ENCODE data around the gene ACER1.
"Not testable (repeated sequence)": the region's sequence is repeated elsewhere in the genome, so short reads cannot be mapped to it uniquely, and the experiment has no call there.

ACER1 gene

GRCh38 chr19:6357174-6357573 is 23.8 kb upstream of the ACER1 start:
- H3K4me3 ChIP-seq (ENCODE audit: low read length), result no peak overlapping the region
- no peak for DNase-seq (ENCODE audit: low read depth)
- no peak for TF ChIP-seq CTCF (IDR thresholded peaks at IDR 0.05; ENCODE audit: insufficient read depth, low read depth, low read length, missing control alignments)

DNA sequence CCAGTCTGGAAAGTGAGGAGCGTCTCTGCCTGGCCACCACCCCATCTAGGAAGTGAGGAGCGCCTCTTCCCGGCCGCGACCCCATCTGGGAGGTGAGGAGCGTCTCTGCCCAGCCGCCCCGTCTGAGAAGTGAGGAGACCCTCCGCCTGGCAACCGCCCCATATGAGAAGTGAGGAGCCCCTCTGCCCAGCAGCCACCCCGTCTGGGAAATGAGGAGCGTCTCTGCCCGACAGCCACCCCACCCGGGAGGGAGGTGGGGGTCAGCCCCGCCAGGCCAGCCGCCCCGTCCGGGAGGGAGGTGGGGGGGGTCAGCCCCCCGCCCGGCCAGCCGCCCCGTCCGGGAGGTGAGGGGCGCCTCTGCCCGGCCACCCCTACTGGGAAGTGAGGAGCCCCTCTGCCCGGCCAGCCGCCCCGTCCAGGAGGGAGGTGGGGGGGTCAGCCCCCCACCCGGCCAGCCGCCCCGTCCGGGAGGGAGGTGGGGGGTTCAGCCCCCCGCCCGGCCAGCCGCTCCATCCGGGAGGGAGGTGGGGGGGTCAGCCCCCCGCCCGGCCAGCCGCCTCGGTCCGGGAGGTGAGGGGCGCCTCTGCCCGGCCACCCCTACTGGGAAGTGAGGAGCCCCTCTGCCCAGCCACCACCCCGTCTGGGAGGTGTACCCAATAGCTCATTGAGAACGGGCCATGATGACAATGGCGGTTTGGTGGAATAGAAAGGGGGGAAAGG is 22.1 kb upstream of the ACER1 start:
- H3K4me3 ChIP-seq (ENCODE audit: low read length); DNase-seq (ENCODE audit: low read depth): not testable (repeated sequence)

DNA sequence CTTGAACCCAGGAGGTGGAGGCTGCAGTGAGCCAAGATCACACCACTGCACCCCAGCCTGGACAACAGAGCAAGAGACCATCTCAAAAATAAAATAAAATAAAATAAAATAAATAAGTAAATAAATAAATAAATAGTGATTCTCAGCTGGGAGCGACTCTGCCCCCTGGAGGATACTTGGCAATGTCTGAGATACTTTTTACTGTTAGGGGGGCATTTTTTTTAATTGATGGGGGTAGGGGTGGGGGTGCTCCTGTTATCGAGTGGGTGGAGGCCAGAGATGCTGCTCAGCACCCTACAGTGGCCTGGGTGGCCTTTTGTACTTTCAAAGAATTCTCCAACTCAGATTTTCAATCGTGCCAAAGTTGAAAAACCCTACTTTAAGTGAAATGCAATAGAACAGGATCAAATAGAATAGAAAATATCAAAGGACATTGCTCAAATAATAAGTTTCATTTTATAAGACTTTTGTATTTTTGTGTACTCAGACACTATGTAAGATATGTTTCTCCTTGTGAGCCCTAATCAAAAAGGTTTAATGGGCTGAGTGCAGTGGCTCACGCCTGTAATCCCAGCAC is 20.8 kb upstream of the ACER1 start:
- H3K4me3 ChIP-seq (ENCODE audit: low read length), result no peak overlapping the region
- peak; percentile 20 for DNase-seq (ENCODE audit: low read depth)
- peak; percentile 54 for TF ChIP-seq CTCF (IDR thresholded peaks at IDR 0.05; ENCODE audit: insufficient read depth, low read depth, low read length, missing control alignments)

DNA sequence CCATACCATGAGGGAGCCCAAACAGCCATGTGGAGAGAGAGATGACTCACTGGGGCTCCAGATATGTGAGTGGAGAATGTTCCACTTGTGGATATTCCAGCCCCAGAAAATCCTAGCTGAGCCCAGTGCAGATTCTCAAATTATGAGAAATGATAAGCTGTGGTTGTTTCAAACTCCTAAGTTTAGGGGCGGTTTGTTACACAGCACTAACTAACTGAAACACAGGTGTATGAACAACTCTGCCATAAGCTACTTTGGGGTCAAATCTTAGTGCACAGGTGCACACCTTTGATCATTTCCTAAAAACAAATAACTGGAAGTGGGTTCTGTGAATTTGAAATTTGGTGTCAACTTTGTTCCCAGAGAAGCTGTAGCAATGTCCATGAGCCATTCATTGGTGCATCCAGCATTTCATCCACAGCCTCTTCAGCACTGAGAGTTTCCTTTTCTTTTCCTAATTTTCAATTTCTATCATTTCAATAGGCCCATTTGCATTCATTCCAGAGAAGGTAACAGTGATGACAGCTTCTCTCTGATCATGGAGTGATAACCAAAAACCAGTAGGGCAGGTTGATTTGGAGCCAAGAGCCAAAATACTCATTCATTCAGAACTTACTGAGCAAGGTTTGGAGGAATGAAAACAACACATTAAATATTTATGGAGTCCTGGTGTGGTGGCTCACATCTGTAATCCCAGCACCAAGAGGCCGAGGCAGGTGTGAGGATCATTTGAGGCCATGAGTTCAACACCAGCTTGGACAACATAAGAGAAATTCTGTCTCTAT is 19.2 kb upstream of the ACER1 start:
- H3K4me3 ChIP-seq (ENCODE audit: low read length), result no peak overlapping the region
- TF ChIP-seq CTCF (IDR thresholded peaks at IDR 0.05; ENCODE audit: insufficient read depth, low read depth, low read length, missing control alignments), result no peak

DNA sequence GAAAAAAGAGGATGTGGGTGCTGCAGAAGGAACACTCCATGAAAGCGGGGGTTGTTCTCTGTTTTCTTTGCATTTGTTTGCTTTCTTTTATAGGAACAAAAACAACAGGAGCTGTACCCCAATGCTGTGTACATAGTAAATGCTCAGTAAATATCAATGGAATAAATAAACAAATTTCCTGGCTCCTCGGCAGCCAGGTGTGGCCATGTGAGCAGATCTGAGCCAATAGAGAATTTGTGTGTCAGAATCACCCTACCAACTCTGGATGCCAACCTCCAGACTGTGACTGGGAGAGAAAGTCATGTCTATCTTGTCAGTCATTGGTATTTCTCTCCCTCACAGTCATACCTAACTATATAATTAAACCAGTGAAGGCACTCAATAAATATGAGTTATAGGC is 17.3 kb upstream of the ACER1 start:
- DNase-seq (ENCODE audit: low read depth), result no peak
- H3K4me3 ChIP-seq (ENCODE audit: low read length), result no peak overlapping the region
- TF ChIP-seq CTCF (IDR thresholded peaks at IDR 0.05; ENCODE audit: insufficient read depth, low read depth, low read length, missing control alignments), result no peak

More for the DNA sequence above, 19.2 kb upstream of the ACER1 start:
- peak; percentile 51 for DNase-seq (ENCODE audit: low read depth)

GRCh38 chr19:6349271-6349670 is 15.9 kb upstream of the ACER1 start:
- DNase-seq (ENCODE audit: low read depth); H3K4me3 ChIP-seq (ENCODE audit: low read length): not testable (repeated sequence)

GRCh38 chr19:6343462-6343861 is 10.1 kb upstream of the ACER1 start:
- no peak for TF ChIP-seq CTCF (IDR thresholded peaks at IDR 0.05; ENCODE audit: insufficient read depth, low read depth, low read length, missing control alignments)
- DNase-seq (ENCODE audit: low read depth), result no peak

More at GRCh38 chr19:6343462-6343861, 10.1 kb upstream of the ACER1 start:
- no peak overlapping the region for H3K4me3 ChIP-seq (ENCODE audit: low read length)
